Bronchial epithelial cell (primary cell): ENCODE results near the gene MICAL2. TPM values are rescaled to one million over a fixed set of nuclear protein-coding genes. Genes with fewer than 3 reads are reported as not detected.

Source experiments
- DNase-seq: peaks from one replicate; pipeline ENCODE4 v3.0.0-alpha.2; 2010; ENCODE audit warnings: low read depth
- FAIRE-seq: peaks from 2 replicates; lab custom pipeline; 2011; peaks lifted over from hg19 to GRCh38; lab: Jason Lieb, UNC
- H3K27me3 ChIP-seq: 2 replicates; pipeline ENCODE4 v1.5.1; 2011; ENCODE audit warnings: low read length; ENCODE audit not compliant: control insufficient read depth, insufficient read depth
- H3K36me3 ChIP-seq: 2 replicates; pipeline ENCODE4 v1.5.1; 2011; ENCODE audit warnings: low read length; ENCODE audit not compliant: control insufficient read depth, insufficient read depth
- H3K4me3 ChIP-seq: 2 replicates; pipeline ENCODE4 v1.5.1; 2011; ENCODE audit warnings: mild to moderate bottlenecking, low read depth, low read length, control low read depth
- total RNA-seq: library from RNA; depleted of rRNA; stranded (reverse); fragments of >200 nt; gene quantifications from 2 replicates; pipeline ENCODE4 v1.2.1, GENCODE V29; 2014
- TF ChIP-seq, protein P1 (sequence below): IDR thresholded peaks from 2 replicates; pipeline ENCODE4 v1.5.1; 2011; ENCODE audit warnings: mild to moderate bottlenecking, moderate library complexity, low read length, control low read depth, inconsistent platforms; ENCODE audit not compliant: insufficient read depth, severe bottlenecking

Gene MICAL2
- total RNA-seq, 1 donor from 2014 or later = 75.0 TPM

DNA sequence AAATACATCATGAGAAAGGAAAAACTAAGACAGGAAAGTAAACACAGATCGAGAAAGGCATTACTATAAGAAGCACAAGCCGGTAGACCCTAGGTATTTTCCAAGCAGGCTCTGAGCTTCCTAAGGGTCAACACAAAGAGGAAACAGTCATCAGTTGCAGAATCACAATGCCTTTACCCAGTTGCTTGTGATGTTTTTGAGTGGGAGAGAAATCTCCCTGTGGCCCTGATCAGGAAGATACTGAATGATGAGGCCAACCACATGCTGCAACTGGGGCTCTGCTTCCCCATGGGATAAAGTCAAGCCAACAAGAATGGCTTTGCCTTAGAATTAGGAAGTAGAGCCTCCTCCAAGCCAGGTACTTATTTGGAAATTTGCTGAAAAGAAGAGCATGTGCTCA, 132.6 kb downstream of the MICAL2 start:
- DNase-seq (no peak), FAIRE-seq (no peak)
- Histone ChIP-seq H3K36me3 (peaks cover 25% of the 10 kb centered on the region), H3K27me3 (no peaks in the 10 kb centered on the region), H3K4me3 (no peak overlapping the region)
- TF ChIP-seq, protein P1, sequence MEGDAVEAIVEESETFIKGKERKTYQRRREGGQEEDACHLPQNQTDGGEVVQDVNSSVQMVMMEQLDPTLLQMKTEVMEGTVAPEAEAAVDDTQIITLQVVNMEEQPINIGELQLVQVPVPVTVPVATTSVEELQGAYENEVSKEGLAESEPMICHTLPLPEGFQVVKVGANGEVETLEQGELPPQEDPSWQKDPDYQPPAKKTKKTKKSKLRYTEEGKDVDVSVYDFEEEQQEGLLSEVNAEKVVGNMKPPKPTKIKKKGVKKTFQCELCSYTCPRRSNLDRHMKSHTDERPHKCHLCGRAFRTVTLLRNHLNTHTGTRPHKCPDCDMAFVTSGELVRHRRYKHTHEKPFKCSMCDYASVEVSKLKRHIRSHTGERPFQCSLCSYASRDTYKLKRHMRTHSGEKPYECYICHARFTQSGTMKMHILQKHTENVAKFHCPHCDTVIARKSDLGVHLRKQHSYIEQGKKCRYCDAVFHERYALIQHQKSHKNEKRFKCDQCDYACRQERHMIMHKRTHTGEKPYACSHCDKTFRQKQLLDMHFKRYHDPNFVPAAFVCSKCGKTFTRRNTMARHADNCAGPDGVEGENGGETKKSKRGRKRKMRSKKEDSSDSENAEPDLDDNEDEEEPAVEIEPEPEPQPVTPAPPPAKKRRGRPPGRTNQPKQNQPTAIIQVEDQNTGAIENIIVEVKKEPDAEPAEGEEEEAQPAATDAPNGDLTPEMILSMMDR = no peak

DNA sequence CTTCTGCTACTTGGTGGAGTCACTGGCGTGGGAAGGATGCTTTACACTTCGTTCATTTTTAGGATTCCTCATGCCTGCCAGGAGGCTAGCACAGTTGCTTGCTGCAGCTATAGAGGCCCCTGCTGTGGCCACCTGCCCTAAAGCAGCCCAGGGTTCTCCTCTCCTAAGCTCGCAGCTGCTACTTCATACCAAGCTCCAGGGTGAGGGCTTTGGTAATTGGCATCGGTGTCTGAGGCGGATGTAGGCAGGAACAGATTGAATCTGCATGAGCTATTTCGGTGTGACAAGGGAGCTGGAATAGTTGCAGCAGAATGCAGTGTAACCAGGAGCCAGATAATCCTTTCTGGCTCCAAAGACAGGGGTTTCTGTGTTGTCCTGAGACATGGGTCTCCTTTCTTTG, 133.1 kb downstream of the MICAL2 start:
- DNase-seq = no peak
- TF ChIP-seq, protein P1 = no peak
- H3K27me3 ChIP-seq = no peaks in the 10 kb centered on the region
- peaks cover 24% of the 10 kb centered on the region for H3K36me3 ChIP-seq
- peak; percentile 13 for FAIRE-seq
- no peak overlapping the region for H3K4me3 ChIP-seq

DNA sequence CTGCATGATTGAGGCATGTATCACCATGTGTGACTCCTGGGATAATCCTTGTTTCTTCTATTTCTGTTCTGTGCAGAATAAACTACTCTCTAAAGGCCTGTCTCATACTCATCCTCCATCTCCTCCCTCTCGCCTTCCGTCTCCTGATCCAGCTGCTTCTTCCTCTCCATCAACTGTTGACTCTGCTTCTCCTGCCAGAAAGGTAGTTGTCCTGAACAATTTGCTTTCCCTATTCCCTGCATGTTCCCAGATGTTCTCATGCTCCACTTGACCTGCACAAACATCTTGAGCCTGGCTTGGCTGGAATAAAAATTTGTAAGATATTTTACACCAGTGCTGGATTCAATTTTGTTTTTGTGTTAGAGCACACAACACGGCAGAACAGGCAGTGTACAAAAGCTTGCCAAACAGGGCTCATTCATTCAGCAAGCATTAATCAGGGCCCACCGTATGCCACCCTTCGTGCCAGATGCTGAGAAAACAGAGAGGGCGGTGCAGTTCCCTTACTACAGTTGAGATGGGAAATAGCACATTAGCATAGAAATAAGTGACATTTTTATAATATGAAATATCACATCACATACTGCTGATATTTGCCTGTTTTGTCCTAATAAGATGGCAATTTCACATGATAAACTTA, 133.6 kb downstream of the MICAL2 start:
- Histone ChIP-seq H3K4me3 (no peak overlapping the region), H3K36me3 (peaks cover 24% of the 10 kb centered on the region), H3K27me3 (no peaks in the 10 kb centered on the region)
- no peak for DNase-seq
- TF ChIP-seq, protein P1 = no peak
- FAIRE-seq = no peak

DNA sequence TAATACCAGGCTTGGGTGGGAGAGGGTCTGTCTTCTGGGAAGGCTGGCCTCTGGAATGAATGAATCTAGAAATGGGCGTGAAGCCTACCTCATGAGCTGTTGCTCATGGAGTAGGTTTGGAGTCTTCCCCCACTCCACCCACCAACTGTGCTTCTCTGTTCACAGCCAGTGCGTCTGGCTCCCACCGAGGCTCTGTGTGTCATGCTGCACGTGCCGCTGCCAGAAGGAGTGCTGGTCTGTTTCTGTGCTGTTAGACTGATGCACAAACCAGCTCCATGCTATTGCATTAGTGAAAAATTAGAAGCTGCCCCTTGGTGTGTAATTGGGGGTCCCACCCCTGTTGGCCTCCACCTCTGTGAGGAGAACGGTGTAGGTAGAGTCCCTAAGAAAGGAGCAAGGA, 134.7 kb downstream of the MICAL2 start:
- peaks cover 28% of the 10 kb centered on the region for H3K36me3 ChIP-seq
- TF ChIP-seq, protein P1 = no peak
- no peak for DNase-seq
- no peak overlapping the region for H3K4me3 ChIP-seq
- peak; percentile 40 for FAIRE-seq
- no peaks in the 10 kb centered on the region for H3K27me3 ChIP-seq

DNA sequence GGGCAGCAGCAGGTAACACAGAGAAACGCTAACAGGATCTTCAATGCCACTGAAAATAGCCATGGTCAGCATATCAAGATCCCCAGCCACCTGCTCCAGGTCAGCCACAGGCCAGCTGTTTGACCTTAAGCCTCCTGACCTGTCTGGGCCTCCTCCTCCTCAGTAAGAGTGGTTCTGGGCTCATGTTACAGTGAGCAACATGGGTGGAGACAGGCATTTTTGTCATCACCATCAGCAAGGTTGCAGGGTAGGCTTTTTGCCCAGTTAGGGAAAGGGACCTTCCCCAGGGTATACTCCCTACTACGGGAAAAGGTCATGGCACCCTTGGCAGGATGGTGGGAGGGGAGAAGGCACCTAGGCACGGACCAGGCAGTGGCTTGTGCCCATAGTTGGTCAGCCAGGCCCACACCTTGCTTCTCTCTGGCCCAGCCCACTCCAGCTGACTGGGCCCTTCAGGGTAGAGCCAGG, 135.2 kb downstream of the MICAL2 start:
- peak; percentile 55 for FAIRE-seq
- H3K4me3 ChIP-seq = no peak overlapping the region
- no peaks in the 10 kb centered on the region for H3K27me3 ChIP-seq
- TF ChIP-seq, protein P1 = no peak
- peaks cover 26% of the 10 kb centered on the region for H3K36me3 ChIP-seq
- peak; percentile 32 for DNase-seq

DNA sequence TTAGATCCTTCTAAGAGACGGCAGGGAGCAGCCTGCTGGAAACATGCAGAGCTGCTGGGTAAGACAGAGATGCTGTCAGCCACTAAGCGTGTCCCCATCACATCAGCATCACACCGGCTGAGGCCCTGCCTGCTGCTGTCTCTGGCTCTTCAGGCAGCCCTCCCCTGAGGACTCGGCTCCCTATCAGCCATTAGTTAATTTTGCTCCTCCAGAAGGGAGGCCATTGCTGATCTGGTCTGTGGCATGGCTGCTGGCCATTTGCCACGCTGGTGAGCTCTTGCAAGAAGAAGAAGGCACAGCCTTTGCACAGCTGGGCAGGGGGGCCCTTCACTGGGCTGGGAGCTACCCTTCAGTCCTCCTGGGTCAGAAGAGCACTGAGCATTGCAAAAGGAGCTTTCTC, 135.8 kb downstream of the MICAL2 start:
- H3K27me3 ChIP-seq = no peaks in the 10 kb centered on the region
- TF ChIP-seq, protein P1 = no peak
- H3K36me3 ChIP-seq = peaks cover 21% of the 10 kb centered on the region
- no peak overlapping the region for H3K4me3 ChIP-seq
- DNase-seq (no peak), FAIRE-seq (no peak)
